GM18502 (cell line): ENCODE results near the gene LRRIQ3.
"Not testable (repeated sequence)": the region's sequence is repeated elsewhere in the genome, so short reads cannot be mapped to it uniquely, and the experiment has no call there.

Experiments used
- ATAC-seq: cut with Tn5 transposase; IDR thresholded peaks from one replicate; pipeline ENCODE4 v1.9.1; 2021; ENCODE audit warnings: mild to moderate bottlenecking; ENCODE audit not compliant: unreplicated experiment, poor library complexity

Gene LRRIQ3

DNA sequence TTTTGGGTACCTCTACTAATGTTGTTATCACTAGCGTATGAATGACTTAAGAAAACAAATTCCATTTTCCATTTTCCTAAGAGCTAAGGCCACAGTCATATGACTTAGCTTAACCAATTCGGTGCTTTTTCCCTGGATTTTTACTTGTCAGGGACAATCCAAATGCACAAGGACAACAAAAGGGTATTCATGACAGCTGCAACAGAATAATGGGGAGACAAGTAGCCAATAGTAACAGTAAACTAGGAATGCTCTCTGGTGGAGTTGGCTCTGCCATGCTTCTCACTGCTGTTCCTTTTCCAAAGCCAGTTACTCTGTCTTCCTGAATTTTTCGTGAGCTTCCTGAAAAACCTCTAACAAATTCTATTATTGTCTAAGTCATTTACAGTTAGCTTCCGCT lies 52.9 kb downstream of the LRRIQ3 start:
- no peak for ATAC-seq

DNA sequence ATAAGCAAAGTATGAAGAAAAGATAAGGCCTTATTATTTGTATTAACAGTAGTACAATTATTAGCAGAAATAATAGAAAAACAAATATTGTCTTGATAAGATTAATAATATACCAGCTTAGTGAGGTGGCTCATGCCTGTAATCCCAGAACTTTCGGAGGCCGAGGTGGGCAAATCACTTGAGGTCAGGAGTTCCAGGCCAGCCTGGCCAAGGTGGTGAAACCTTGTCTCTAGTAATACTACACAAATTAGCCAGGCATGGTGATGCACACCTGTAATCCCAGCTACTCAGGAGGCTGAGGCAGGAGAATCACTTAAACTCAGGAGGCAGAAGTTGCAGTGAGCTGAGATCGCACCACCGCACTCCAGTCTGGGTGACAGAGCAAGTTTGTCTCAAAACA lies 80.6 kb downstream of the LRRIQ3 start:
- not testable (repeated sequence) for ATAC-seq

DNA sequence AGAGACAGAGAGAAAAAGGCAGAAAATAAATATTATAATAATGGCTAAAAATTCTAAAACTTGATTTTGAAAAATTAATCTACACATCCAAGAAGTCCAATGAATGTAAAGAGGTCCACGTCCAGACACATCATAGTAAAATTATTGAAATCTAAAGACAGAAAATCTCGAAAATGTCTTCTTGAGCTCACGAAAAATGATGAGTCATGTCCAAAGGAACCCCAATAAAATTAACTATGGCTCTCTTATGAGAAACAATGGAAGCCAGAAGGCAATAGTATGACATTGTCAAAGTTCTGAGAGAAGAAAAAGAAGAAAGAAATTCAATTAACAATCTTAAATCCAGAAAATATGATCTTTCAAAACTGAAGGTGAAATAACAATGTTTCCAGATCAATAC lies 84.6 kb downstream of the LRRIQ3 start:
- ATAC-seq = no peak

DNA sequence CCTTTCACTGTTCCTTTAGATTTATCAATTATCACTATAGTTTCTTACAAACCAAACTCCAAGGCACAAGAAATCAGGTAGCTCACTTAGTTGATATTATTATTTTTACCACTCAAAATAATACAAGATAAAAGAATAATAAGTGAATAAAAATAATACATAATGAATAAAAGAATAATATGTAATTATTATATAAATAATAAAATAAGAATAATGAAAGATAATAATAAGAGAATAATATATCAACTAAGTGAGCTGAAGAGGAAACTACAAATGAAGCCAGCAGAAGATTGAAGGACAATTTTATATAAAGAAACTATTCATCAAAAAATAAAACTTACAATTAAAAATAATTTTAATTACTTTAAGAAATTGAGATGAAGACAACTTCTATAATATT lies 90.6 kb downstream of the LRRIQ3 start:
- no peak for ATAC-seq

DNA sequence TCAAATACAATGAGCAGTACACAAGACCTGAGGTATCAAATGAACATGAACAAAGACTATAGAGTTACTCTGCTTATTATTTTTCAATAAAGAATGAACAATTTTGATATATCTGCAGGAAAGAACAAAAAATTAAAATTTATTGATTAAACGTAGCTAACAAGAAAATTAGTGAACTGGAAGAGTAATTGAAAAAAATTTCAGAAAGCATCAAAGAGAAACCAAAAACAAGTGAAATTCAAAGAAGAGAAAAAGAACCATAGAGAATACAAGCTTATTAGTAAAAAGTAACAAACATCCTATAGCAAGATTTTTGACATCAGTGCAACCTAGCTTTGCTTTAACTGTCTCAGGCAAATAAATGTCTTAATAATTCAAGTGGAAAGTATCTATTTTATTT lies 106.6 kb downstream of the LRRIQ3 start:
- no peak for ATAC-seq

DNA sequence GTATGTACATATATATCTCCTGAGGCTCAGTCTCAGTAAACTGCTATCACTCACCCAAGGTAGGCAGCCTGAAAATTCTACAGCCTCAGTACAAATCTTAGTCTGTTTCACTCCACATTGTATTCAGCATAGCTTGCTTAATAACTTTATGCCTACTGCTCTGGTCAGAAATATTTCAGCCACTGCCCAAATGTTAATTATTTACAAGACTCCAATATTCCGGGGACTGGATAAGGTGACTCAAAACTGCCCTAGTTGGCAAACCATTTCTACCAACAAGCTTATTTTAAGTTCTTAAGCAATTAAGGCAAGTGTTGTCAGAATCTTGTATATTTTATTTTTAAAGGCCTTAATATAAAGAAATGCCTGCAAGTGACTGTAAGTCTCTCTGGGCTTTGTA lies 114.8 kb downstream of the LRRIQ3 start:
- no peak for ATAC-seq

DNA sequence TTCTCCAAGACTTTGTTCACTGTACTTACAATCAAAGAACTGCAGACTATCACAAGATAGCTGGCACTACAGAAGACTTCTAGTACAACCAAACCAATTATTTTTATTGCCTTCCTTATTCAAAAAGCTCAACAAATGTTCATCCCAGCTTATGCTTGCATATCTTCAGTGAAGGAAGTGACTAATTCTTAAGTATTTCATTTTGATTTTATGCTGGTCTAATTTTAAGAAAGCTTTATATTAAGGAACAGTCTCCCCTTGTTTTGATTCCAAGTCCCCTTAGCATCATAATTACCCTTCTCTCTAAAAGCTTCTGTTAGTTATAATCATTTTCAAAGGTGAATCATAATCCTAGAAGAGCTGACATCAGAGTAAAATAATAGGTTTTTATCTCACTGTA lies 132.9 kb downstream of the LRRIQ3 start:
- no peak for ATAC-seq

DNA sequence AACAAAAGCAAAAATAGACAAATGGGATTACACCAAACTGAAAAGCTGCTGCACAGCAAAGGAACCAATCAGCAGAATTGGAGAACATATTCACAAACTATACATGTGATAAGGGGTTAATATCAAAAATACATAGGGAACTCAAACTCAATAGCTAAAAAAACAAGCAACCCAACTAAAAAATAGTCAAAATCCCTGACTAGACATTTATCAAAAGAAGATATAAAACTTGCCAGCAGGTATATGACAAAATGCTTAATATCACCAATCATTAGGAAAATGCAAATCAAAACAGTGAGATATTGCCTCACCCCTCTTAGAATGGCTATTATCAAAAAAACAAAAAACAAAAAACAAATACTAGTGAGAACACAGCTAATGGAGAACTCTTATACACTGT lies 140.3 kb downstream of the LRRIQ3 start:
- no peak for ATAC-seq

DNA sequence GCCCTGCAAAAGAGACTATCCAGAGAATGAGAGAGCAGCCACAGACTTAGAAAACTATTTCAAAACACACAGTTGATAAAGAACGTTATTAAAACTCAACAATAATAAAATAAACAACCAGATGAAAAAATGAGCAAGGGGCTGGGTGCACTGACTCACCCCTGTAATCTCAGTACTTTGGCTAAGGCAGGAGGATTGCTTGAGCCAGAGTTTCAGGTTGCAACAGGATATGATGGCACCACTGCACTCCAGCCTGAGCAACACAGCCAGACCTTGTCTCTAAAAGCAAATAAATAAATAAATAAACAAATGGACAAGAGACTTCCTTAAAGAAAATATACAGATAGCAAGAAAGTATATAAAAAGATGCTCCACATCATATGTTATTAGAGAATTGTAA lies 144.6 kb downstream of the LRRIQ3 start:
- ATAC-seq = no peak

DNA sequence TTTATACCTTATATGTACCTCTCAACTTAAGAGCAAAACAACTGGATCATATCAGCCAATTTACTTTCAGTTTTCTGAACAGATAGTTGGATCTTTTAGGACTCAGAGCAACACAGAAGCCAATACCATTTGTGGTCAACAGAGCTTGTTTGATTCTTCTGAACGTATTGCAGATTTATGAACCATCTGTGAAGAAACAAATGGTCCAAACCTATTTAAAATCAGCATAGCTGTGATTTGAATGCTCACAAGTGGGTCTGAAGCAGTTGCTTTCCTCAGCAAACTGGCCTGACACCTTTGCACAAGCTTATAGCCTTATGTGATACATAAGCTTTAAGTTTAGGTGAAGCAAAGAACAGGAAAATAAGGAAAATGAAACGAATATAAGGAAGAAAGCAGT lies 147.6 kb downstream of the LRRIQ3 start:
- ATAC-seq = no peak

DNA sequence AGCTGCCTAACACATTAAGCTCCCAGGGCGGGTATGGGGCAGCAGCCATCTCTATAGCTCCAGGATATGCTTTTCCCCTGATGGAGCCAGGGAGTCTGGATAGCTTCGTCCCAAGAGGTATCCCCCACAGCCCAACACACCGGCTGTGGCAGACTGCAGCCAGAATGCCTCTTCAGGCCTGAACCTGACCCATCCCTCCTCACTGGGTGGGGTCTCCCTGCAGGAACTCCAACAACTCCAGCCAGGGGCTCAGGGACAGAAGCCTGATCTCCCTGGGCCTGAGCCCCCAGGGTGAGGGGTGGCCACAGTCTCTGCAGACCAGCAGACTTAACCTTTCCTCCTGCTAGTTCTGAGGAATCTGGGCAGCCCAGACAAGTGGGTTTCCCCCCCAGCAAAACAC lies 159.9 kb downstream of the LRRIQ3 start:
- ATAC-seq = no peak

DNA sequence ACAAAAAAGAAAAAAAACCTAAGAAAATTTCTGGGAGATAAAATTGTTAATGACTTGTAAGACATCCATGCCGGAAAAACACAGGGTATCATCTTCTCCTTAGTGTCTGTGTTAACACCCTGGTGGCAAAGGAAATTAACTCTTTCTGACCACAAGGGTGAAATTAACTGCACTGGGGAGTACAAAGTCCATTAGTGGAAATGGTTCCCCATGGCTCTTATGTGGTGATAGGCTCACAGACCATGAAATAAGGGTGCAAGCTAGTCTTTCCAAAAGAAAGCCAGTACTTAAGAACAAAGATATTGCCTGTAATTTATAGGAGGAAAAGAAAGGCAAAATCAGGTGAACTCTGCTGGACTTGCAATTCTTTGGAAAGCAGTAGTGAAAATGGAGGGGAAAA lies 185.4 kb downstream of the LRRIQ3 start:
- no peak for ATAC-seq

DNA sequence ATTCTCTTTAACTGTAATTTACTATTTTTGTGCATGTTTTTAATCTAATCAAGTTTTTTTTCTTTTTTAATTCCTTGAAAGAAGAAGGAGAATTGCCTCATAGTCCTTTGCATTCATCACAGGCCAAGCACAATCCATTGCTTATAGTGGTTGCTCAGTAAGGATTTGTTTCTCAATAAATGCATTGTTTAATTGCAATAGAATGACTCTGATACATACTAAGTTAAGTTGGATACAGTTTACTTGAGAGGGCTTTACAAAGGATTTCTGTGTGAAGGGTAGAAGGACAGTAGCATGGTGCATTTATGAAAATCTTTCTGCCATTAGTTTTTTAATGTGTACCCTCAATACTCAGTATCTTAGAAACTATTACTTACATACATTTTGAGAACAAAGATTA lies 186.2 kb downstream of the LRRIQ3 start:
- ATAC-seq = no peak

DNA sequence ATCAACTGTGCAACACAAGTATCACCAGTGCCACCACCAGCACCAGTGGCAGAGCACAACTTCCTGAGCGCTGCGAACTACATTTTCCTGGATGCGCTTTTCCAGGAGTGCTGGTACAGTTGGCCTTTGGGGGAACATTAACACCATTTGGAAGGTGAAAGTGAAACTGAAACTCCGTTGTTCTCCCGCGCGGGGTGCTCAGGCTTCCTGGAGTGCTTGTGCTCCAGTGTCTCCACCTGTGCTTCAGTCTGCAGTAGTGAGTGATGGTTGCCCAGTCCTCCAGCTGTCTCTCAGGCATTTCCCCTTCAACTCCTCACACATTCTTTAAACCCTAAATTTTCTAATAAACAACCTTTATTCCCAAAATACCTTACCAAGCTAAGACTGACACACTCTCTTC lies 187.8 kb downstream of the LRRIQ3 start:
- no peak for ATAC-seq

DNA sequence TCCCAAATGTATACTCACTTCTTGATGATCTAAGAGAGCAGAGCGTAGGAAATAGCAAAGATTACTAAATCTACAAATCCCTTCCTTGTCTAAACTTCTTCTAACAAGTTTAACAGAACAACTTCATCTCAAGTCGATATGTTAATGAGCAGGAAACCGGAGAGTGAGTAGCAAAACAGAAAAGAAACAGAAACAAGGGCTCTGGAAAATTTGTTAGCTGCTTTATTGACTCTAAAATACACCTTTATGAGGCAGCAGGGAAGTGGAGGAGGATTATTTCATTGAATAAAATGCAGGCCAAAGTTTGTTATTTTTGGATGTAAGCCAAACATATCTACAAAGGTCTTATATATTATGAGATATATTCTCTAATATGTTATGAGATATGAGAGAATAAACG lies 192.4 kb downstream of the LRRIQ3 start:
- ATAC-seq = no peak

DNA sequence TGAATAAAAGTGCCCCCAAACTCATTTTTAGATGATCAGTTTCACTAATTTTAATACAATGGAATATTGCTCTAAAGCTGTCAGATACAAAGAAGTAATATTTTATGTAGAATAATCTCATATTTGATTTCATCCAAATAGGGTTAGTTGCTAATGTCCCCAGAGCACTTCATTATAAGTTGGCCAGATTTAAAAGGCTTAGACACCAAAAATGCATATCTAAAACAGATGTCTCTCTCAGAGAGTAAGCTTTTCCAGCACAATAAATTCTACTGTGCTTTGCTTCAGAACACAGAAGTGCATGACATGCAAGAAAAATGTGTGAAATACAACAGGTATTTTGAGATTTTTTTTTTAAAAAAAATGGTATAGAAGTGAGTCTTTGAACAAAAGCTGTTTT lies 194.2 kb downstream of the LRRIQ3 start:
- no peak for ATAC-seq

DNA sequence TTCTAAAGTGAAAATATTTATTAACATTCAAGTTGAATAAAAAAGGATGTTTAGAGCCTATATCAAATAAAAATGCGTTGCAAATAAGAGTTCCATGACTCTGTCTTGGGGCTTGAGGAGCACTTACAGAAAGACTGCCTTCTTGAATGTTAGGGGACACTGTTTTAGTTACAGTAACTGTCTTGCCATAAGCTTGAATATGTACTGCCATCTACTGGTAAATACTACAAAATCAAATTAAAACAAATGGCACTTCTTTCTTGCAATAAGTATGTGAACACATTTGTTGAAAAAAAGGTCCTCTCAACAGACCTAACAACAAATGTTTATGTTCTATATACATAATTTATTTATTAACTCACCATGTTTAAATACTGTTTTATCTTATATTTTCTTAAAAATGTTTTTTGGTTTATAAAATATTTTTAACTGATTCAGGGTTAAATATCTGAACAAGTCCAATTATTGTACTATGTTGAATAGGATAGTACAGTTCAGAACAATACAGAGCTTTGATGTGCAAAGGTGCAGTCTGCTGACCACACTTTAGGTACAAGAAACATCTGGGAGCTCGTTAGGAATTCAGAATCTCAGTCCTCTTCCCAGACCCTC lies 199.5 kb downstream of the LRRIQ3 start:
- no peak for ATAC-seq

DNA sequence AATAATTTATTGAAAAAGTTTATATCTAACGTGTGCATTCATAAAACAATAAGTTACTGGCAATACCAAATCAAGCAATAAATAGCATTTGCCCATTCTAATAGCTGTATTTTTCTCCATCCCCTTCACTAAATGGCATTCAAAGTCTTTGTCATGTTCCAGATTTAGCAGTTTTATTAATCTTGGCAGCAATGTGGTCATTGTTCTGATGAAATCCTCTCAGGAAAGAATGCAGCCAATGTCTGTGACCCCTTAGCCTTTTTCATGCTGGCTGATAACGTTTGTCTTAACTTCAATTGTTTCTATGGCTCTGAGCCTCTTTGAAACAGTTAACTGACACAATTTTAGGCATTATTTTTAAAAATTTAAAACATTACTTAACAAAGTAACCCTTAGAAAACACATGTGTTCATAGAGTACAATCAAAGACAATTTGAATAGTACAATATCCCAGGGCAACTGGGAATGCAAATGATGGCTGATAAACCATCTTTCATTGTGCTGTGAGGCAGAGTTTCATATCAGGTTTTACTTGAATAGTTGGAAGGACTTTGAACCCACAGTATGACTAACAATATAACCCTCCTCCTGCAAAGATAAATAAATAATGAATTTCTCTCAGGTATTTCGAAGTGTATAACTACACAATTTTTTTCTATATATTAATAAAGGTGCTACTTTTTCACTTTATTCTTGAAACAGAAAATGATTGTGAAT lies 217.5 kb downstream of the LRRIQ3 start:
- no peak for ATAC-seq

DNA sequence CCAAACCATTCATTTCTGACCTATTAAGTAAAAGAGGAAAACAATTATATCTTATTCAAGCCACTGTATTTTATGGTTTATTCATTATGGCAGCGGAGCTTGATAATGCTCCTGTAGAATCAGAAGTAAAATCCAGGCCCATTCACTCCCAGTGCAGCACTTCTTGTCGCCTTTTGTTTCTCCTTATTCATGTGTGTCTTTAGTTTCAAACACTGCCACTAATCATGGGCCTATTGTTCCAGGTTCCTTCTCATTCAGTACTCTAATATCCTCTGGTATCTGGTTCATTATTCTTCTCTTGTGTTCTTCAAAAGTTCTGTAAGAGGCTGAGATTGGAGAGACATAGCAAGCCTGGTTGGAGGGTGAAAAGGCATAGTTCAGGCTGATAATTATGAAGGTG lies 218.3 kb downstream of the LRRIQ3 start:
- ATAC-seq = no peak

DNA sequence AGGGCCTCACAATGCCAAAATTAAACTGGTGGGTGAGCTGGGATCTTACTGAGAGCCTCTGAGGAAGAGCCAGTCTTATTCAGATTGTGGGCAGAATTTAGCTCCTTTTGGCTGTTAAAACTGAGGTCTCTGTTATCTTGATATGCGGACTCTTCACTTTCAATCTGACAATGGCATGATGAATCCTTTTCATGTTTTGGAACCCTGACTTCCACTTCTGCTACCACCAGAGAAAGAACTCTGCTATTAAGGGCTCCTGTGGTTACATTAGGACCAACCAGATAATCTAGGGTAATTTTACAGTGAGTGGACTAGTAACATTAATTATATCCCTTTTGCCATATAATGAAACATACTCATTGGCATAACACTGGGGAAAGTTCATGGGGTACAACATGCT lies 219.0 kb downstream of the LRRIQ3 start:
- ATAC-seq = no peak
